Gastroesophageal sphincter (tissue), 4 donors: Measurements from ENCODE around the gene SLC7A6. TPM values are rescaled to one million over a fixed set of nuclear protein-coding genes. Genes with fewer than 3 reads are reported as not detected.

Source experiments
- ATAC-seq: fragments of 150-250 bp; one replicate; pipeline ENCODE4 v1.9.1; 2016; ENCODE audit warnings: mild to moderate bottlenecking, moderate library complexity
- H3K27ac ChIP-seq, 4 donors: fragments of 200-600 bp; sonication (generic) in 3 of 4; 1 replicate in 3 of 4; 2 replicates in 1 of 4; pipeline ENCODE4 v1.5.1; 2016 to 2019
- H3K27me3 ChIP-seq: fragments of 200-600 bp; sonication (generic); one replicate; pipeline ENCODE4 v1.5.1; 2019
- H3K36me3 ChIP-seq, 2 donors: fragments of 200-600 bp; sonication (generic); one replicate each; pipeline ENCODE4 v1.5.1; 2019; ENCODE audit warnings: control low read depth in 1 of 2
- H3K4me1 ChIP-seq, 3 donors: fragments of 200-600 bp; sonication (generic); 1 replicate in 2 of 3; 2 replicates in 1 of 3; pipeline ENCODE4 v1.5.1; 2016 to 2019; ENCODE audit warnings: control low read depth in 2 of 3
- H3K4me3 ChIP-seq, 2 donors: fragments of 200-600 bp; sonication (generic); one replicate each; pipeline ENCODE4 v1.5.1; 2019; ENCODE audit warnings: mild to moderate bottlenecking in 1 of 2, moderate library complexity in 1 of 2
- H3K9me3 ChIP-seq, 3 donors: fragments of 200-600 bp; sonication (generic); one replicate each; pipeline ENCODE4 v1.5.1; 2017 to 2019; ENCODE audit warnings: control low read depth in 2 of 3
- CTCF ChIP-seq, 4 experiments: fragments of 200-600 bp in 2 of 4; fragments of 450-650 bp in 2 of 4; sonication (generic) in 1 of 4; IDR thresholded peaks; one replicate each; pipeline ENCODE4 v1.5.1; 2017 to 2019; ENCODE audit warnings: antibody characterized with exemption in 4 of 4, mild to moderate bottlenecking in 2 of 4, moderate library complexity in 2 of 4
- EP300 ChIP-seq: sonication (generic); formaldehyde crosslinking; IDR thresholded peaks from one replicate; pipeline ENCODE4 v1.6.1; 2017; ENCODE audit warnings: antibody characterized with exemption, mild to moderate bottlenecking
- POLR2A ChIP-seq, 2 donors: fragments of 450-650 bp; IDR thresholded peaks; one replicate each; pipeline ENCODE4 v1.6.1; 2017; ENCODE audit warnings: antibody characterized with exemption in 2 of 2, mild to moderate bottlenecking in 2 of 2, moderate library complexity in 1 of 2
- POLR2AphosphoS5 ChIP-seq: sonication (generic); formaldehyde crosslinking; IDR thresholded peaks from one replicate; pipeline ENCODE4 v1.6.1; 2017; ENCODE audit warnings: antibody characterized with exemption
- WGBS, 2 donors: methylation state at CpG; one replicate each; pipeline ENCODE4 v1.1.5; 2018; ENCODE audit warnings: low coverage in 1 of 2; 5-methylcytosine and 5-hydroxymethylcytosine counted together
- small RNA-seq, 4 donors: library from RNA; depleted of rRNA; stranded (forward); fragments of <200 nt; gene quantifications; one replicate each; pipeline ENCODE3, GENCODE V24; 2016
- total RNA-seq, 4 donors: library from RNA; depleted of rRNA; stranded (reverse); fragments of >200 nt; gene quantifications; one replicate each; pipeline ENCODE4 v1.1.0, GENCODE V29; 2016

The SLC7A6 gene
- total RNA-seq, 4 donors from 2014 or later: 19.1 to 51.5 (median 33.7) TPM

- H3K36me3 ChIP-seq: peaks cover 0 to 100% of the 10 kb centered on the region in 2 donors
These were observed 86.6 kb downstream of the SLC7A6 start for GRCh38 chr16:68350813-68351350.

More at GRCh38 chr16:68350813-68351350, 86.6 kb downstream of the SLC7A6 start:
- Histone ChIP-seq H3K4me1 (no peaks in the 10 kb centered on the region), H3K9me3 (no peaks in the 10 kb centered on the region), H3K27ac (no peak overlapping the region), H3K27me3 (no peaks in the 10 kb centered on the region), H3K4me3 (no peak overlapping the region)
- ATAC-seq: no peak
- WGBS, 2 donors: 81 to 85% methylated on average over 4 to 10 of the region's 10 CpGs
- TF ChIP-seq POLR2A (IDR thresholded peaks at IDR 0.05) (no peak), POLR2AphosphoS5 (no peak), EP300 (no peak), CTCF (IDR thresholded peaks at IDR 0.05) (no peak)

Small RNA genes lying within 50 kb of the gene (small RNA-seq; reads per million reads assigned to genes)
- gene RNU4-30P (0 reads per million in 4 donors), gene RNU6-1262P (0 reads per million in 4 donors)

Other genes starting within 250 kb of the SLC7A6 start
- not detected for gene DPEP2NB, start 248.6 kb upstream of the SLC7A6 start, total RNA-seq
- 10 to 100 TPM in 1 of 4 donors, 1 to 10 TPM in 3; 6.5 to 10.4 (median 8.0) TPM for gene DDX28, start 241.3 kb upstream of the SLC7A6 start, total RNA-seq
- 10 to 100 TPM in 1 of 4 donors, 1 to 10 TPM in 3; 7.2 to 15.0 (median 8.7) TPM for gene DUS2, start 241.2 kb upstream of the SLC7A6 start, total RNA-seq
- gene NFATC3, start 179.2 kb upstream of the SLC7A6 start, total RNA-seq: 10 to 100 TPM; 42.4 to 50.6 (median 49.3) TPM
- gene ESRP2, start 28.4 kb upstream of the SLC7A6 start, total RNA-seq: 1 to 10 TPM in 1 of 4 donors, under 1 TPM in 1, not detected in 2; 0.13 to 2.9 TPM
- gene PLA2G15, start 19.2 kb upstream of the SLC7A6 start, total RNA-seq: 10 to 100 TPM in 3 of 4 donors, 1 to 10 TPM in 1; 4.5 to 18.0 (median 11.7) TPM
- 10 to 100 TPM; 10.4 to 18.2 (median 11.2) TPM for gene SLC7A6OS, start 46.4 kb downstream of the SLC7A6 start, total RNA-seq
- 10 to 100 TPM; 11.5 to 34.9 (median 27.4) TPM for gene PRMT7, start 46.5 kb downstream of the SLC7A6 start, total RNA-seq
- gene SMPD3, start 184.0 kb downstream of the SLC7A6 start, total RNA-seq: under 1 TPM in 3 of 4 donors, not detected in 1; 0.08 to 0.94 (median 0.77) TPM